Activated T-cell treated with anti-CD3 and anti-CD28 coated beads for 1 hour (primary cell): Measurements from ENCODE around the gene TOM1L2.
"Not testable (repeated sequence)": the region's sequence is repeated elsewhere in the genome, so short reads cannot be mapped to it uniquely, and the experiment has no call there.

Experiments used
- DNase-seq: peaks from one replicate; pipeline ENCODE4 v3.0.0-alpha.2; 2020; ENCODE audit warnings: low read depth

Gene TOM1L2

GRCh38 chr17:17943281-17943984, 28.8 kb downstream of the TOM1L2 start:
- DNase-seq = no peak

- DNase-seq = no peak
These were observed 29.4 kb downstream of the TOM1L2 start for GRCh38 chr17:17942846-17943245.

GRCh38 chr17:17941015-17941414, 31.2 kb downstream of the TOM1L2 start:
- DNase-seq = no peak

- no peak for DNase-seq
These were observed 31.7 kb downstream of the TOM1L2 start for GRCh38 chr17:17940441-17940911.

GRCh38 chr17:17939941-17940340, 32.3 kb downstream of the TOM1L2 start:
- DNase-seq = not testable (repeated sequence)

GRCh38 chr17:17938388-17939107, 33.7 kb downstream of the TOM1L2 start:
- DNase-seq = no peak

- DNase-seq = no peak
These were observed 34.2 kb downstream of the TOM1L2 start for GRCh38 chr17:17937958-17938357.

- no peak for DNase-seq
These were observed 34.9 kb downstream of the TOM1L2 start for GRCh38 chr17:17937201-17937853.

GRCh38 chr17:17935321-17936271, 36.6 kb downstream of the TOM1L2 start:
- no peak for DNase-seq

GRCh38 chr17:17934806-17935205, 37.4 kb downstream of the TOM1L2 start:
- no peak for DNase-seq

- DNase-seq = no peak
These were observed 38.0 kb downstream of the TOM1L2 start for GRCh38 chr17:17934214-17934613.

- no peak for DNase-seq
These were observed 38.4 kb downstream of the TOM1L2 start for GRCh38 chr17:17933775-17934174.

GRCh38 chr17:17931159-17931558, 41.0 kb downstream of the TOM1L2 start:
- no peak for DNase-seq

GRCh38 chr17:17930674-17931073, 41.5 kb downstream of the TOM1L2 start:
- no peak for DNase-seq

- DNase-seq = no peak
These were observed 42.4 kb downstream of the TOM1L2 start for GRCh38 chr17:17929655-17930380.

GRCh38 chr17:17928398-17929287, 43.6 kb downstream of the TOM1L2 start:
- no peak for DNase-seq

GRCh38 chr17:17926840-17927449, 45.3 kb downstream of the TOM1L2 start:
- DNase-seq = no peak

GRCh38 chr17:17926036-17926435, 46.2 kb downstream of the TOM1L2 start:
- no peak for DNase-seq

- DNase-seq = no peak
These were observed 47.3 kb downstream of the TOM1L2 start for GRCh38 chr17:17924857-17925250.
